IPS DF 6.9 (cell line): ENCODE measurements around the gene MEIKIN.

Experiments
- DNase-seq: peaks from one replicate; pipeline ENCODE4 v3.0.0-alpha.2; 2013; ENCODE audit warnings: low read depth, low spot score
- H3K27ac ChIP-seq: one replicate; pipeline ENCODE4 v1.5.1; 2013; ENCODE audit warnings: low read length, control low read depth
- H3K27me3 ChIP-seq: 2 replicates; pipeline ENCODE4 v1.6.1; 2013; ENCODE audit warnings: mild to moderate bottlenecking, low read length; ENCODE audit not compliant: control insufficient read depth, insufficient read depth
- H3K36me3 ChIP-seq: 2 replicates; pipeline ENCODE4 v1.6.1; 2013; ENCODE audit warnings: low read length; ENCODE audit not compliant: control insufficient read depth, insufficient read depth
- H3K4me1 ChIP-seq: 2 replicates; pipeline ENCODE4 v1.6.1; 2013; ENCODE audit warnings: low read length; ENCODE audit not compliant: control insufficient read depth, insufficient read depth
- H3K4me3 ChIP-seq: 2 replicates; pipeline ENCODE4 v1.5.1; 2013; ENCODE audit warnings: mild to moderate bottlenecking, low read length
- H3K9me3 ChIP-seq: 2 replicates; pipeline ENCODE4 v1.6.1; 2013; ENCODE audit warnings: low read length, inconsistent platforms; ENCODE audit not compliant: control insufficient read depth, insufficient read depth
- WGBS: extraction: QIAGEN DNeasy Blood & Tissue Kit; methylation state at CpG from one replicate; pipeline ENCODE4 v1.1.7; 2013; ENCODE audit warnings: mixed read lengths, missing lambda C conversion rate; ENCODE audit not compliant: insufficient read length, insufficient coverage; 5-methylcytosine and 5-hydroxymethylcytosine counted together

The MEIKIN gene

GRCh38 chr5:131945551-131946168 is at the start of gene MEIKIN:
Gene MEIKIN, minus strand, starts transcription at chr5:131945663. Its CDS starts 158 bp downstream, at chr5:131945505.
- H3K9me3 ChIP-seq, result no peaks in the 10 kb centered on the region
- DNase-seq, result no peak
- no peaks in the 10 kb centered on the region for H3K36me3 ChIP-seq
- no peaks in the 10 kb centered on the region for H3K27me3 ChIP-seq
- H3K27ac ChIP-seq, result no peak within 1 kb of the TSS
- no peaks in the 10 kb centered on the region for H3K4me1 ChIP-seq
- WGBS, result no CpG with 5 or more reads among the region's 24 CpGs
- H3K4me3 ChIP-seq, result no peak within 1 kb of the TSS

- Histone ChIP-seq H3K4me3 (no peak overlapping the region), H3K9me3 (no peaks in the 10 kb centered on the region), H3K4me1 (no peaks in the 10 kb centered on the region), H3K27me3 (no peaks in the 10 kb centered on the region), H3K27ac (no peak overlapping the region), H3K36me3 (no peaks in the 10 kb centered on the region)
- no peak for DNase-seq
- no CpG with 5 or more reads among the region's 7 CpGs for WGBS
Observed at GRCh38 chr5:131994533-131995226, 49.2 kb upstream of the MEIKIN start.

- Histone ChIP-seq H3K4me1 (no peaks in the 10 kb centered on the region), H3K9me3 (no peaks in the 10 kb centered on the region), H3K36me3 (no peaks in the 10 kb centered on the region), H3K4me3 (no peak overlapping the region), H3K27me3 (no peaks in the 10 kb centered on the region), H3K27ac (no peak overlapping the region)
- WGBS, result no CpG with 5 or more reads among the region's 7 CpGs
- DNase-seq, result no peak
Observed at GRCh38 chr5:131994090-131994489, 48.6 kb upstream of the MEIKIN start.

GRCh38 chr5:131993676-131994075 is 48.2 kb upstream of the MEIKIN start:
- Histone ChIP-seq H3K9me3 (no peaks in the 10 kb centered on the region), H3K4me1 (no peaks in the 10 kb centered on the region), H3K27me3 (no peaks in the 10 kb centered on the region), H3K4me3 (no peak overlapping the region), H3K36me3 (no peaks in the 10 kb centered on the region), H3K27ac (no peak overlapping the region)
- no CpG with 5 or more reads among the region's 4 CpGs for WGBS
- no peak for DNase-seq

GRCh38 chr5:131992370-131992769 is 46.9 kb upstream of the MEIKIN start:
- Histone ChIP-seq H3K36me3 (no peaks in the 10 kb centered on the region), H3K9me3 (no peaks in the 10 kb centered on the region), H3K27ac (no peak overlapping the region), H3K4me3 (no peak overlapping the region), H3K27me3 (no peaks in the 10 kb centered on the region), H3K4me1 (no peaks in the 10 kb centered on the region)
- no peak for DNase-seq
- no CpG with 5 or more reads among the region's 5 CpGs for WGBS

- H3K27ac ChIP-seq, result no peak overlapping the region
- H3K9me3 ChIP-seq, result no peaks in the 10 kb centered on the region
- no peaks in the 10 kb centered on the region for H3K36me3 ChIP-seq
- no peak overlapping the region for H3K4me3 ChIP-seq
- DNase-seq, result no peak
- no peaks in the 10 kb centered on the region for H3K4me1 ChIP-seq
- no peaks in the 10 kb centered on the region for H3K27me3 ChIP-seq
- WGBS, result no CpG with 5 or more reads among the region's 10 CpGs
Observed at GRCh38 chr5:131991593-131992324, 46.3 kb upstream of the MEIKIN start.

GRCh38 chr5:131990716-131991115 is 45.3 kb upstream of the MEIKIN start:
- DNase-seq, result no peak
- Histone ChIP-seq H3K4me3 (no peak overlapping the region), H3K27ac (no peak overlapping the region), H3K36me3 (no peaks in the 10 kb centered on the region), H3K4me1 (no peaks in the 10 kb centered on the region), H3K27me3 (no peaks in the 10 kb centered on the region), H3K9me3 (no peaks in the 10 kb centered on the region)
- no CpG with 5 or more reads among the region's 13 CpGs for WGBS

GRCh38 chr5:131988601-131989000 is 43.1 kb upstream of the MEIKIN start:
- no CpG with 5 or more reads among the region's 6 CpGs for WGBS
- Histone ChIP-seq H3K4me1 (no peaks in the 10 kb centered on the region), H3K4me3 (no peak overlapping the region), H3K9me3 (no peaks in the 10 kb centered on the region), H3K36me3 (no peaks in the 10 kb centered on the region), H3K27me3 (no peaks in the 10 kb centered on the region), H3K27ac (no peak overlapping the region)
- no peak for DNase-seq

- H3K4me3 ChIP-seq, result no peak overlapping the region
- no peaks in the 10 kb centered on the region for H3K36me3 ChIP-seq
- H3K4me1 ChIP-seq, result no peaks in the 10 kb centered on the region
- WGBS, result no CpG with 5 or more reads among the region's 3 CpGs
- H3K9me3 ChIP-seq, result no peaks in the 10 kb centered on the region
- H3K27ac ChIP-seq, result no peak overlapping the region
- DNase-seq, result no peak
- H3K27me3 ChIP-seq, result no peaks in the 10 kb centered on the region
Observed at GRCh38 chr5:131987251-131987650, 41.8 kb upstream of the MEIKIN start.

GRCh38 chr5:131986161-131986912 is 40.9 kb upstream of the MEIKIN start:
- Histone ChIP-seq H3K4me1 (no peaks in the 10 kb centered on the region), H3K27ac (no peak overlapping the region), H3K9me3 (no peaks in the 10 kb centered on the region), H3K27me3 (no peaks in the 10 kb centered on the region), H3K36me3 (no peaks in the 10 kb centered on the region), H3K4me3 (no peak overlapping the region)
- DNase-seq, result no peak
- WGBS, result no CpG with 5 or more reads among the region's 8 CpGs
